Osteoblast (primary cell): ENCODE results near the gene PDZRN3. TPM values are rescaled to one million over a fixed set of nuclear protein-coding genes. Genes with fewer than 3 reads are reported as not detected.

ENCODE experiments used
- DNase-seq: peaks from one replicate; pipeline ENCODE4 v3.0.0; 2011; ENCODE audit warnings: low spot score, mixed read lengths; ENCODE audit not compliant: insufficient read length; ENCODE audit errors: missing footprints
- H2AFZ ChIP-seq: 2 replicates; pipeline ENCODE4 v1.6.0; 2011; ENCODE audit warnings: mild to moderate bottlenecking, low read length
- H3K27ac ChIP-seq: 2 replicates; pipeline ENCODE4 v1.5.1; 2011; ENCODE audit warnings: mild to moderate bottlenecking, low read depth, low read length, moderate library complexity
- H3K27me3 ChIP-seq: 2 replicates; pipeline ENCODE4 v1.6.0; 2012; ENCODE audit warnings: mild to moderate bottlenecking, control low read depth, inconsistent platforms, low read length, moderate library complexity; ENCODE audit not compliant: insufficient read depth
- H3K36me3 ChIP-seq: 2 replicates; pipeline ENCODE4 v1.5.1; 2011; ENCODE audit warnings: mild to moderate bottlenecking, low read length, control low read depth, moderate library complexity; ENCODE audit not compliant: insufficient read depth
- H3K4me1 ChIP-seq: 2 replicates; pipeline ENCODE4 v1.5.1; 2011; ENCODE audit warnings: mild to moderate bottlenecking, low read length, control low read depth, moderate library complexity; ENCODE audit not compliant: insufficient read depth
- H3K4me2 ChIP-seq: 2 replicates; pipeline ENCODE4 v1.6.0; 2011; ENCODE audit warnings: mild to moderate bottlenecking, low read length; ENCODE audit not compliant: insufficient read depth
- H3K4me3 ChIP-seq: fragments of 200-600 bp; sonication (generic); 3 replicates; pipeline ENCODE4 v1.5.1; 2012; ENCODE audit warnings: mild to moderate bottlenecking, low read length, inconsistent platforms; ENCODE audit not compliant: insufficient read depth
- H3K79me2 ChIP-seq: 2 replicates; pipeline ENCODE4 v1.6.0; 2012; ENCODE audit warnings: mild to moderate bottlenecking, low read length, control low read depth, inconsistent platforms; ENCODE audit not compliant: insufficient read depth
- H3K9me3 ChIP-seq: 2 replicates; pipeline ENCODE4 v1.5.1; 2011; ENCODE audit warnings: low read depth, low read length, control low read depth
- H4K20me1 ChIP-seq: 2 replicates; pipeline ENCODE4 v1.6.0; 2012; ENCODE audit warnings: mild to moderate bottlenecking, low read length, control low read depth; ENCODE audit not compliant: insufficient read depth
- CTCF ChIP-seq: IDR thresholded peaks from 2 replicates; pipeline ENCODE4 v1.5.1; 2011; ENCODE audit warnings: mild to moderate bottlenecking, low read depth, low read length, moderate library complexity; ENCODE audit errors: extremely low read depth
- total RNA-seq: library from RNA; depleted of rRNA; stranded (reverse); fragments of >200 nt; gene quantifications from 2 replicates; pipeline ENCODE4 v1.2.3, GENCODE V29; 2012

PDZRN3 gene
- total RNA-seq, 1 donor = 26.4 TPM

GRCh38 chr3:73361591-73361990, 263.1 kb downstream of the PDZRN3 start:
- Histone ChIP-seq H3K79me2 (no peaks in the 10 kb centered on the region), H3K4me3 (no peak overlapping the region), H3K4me1 (no peaks in the 10 kb centered on the region), H3K27me3 (no peaks in the 10 kb centered on the region), H2AFZ (no peak overlapping the region), H4K20me1 (no peaks in the 10 kb centered on the region), H3K4me2 (no peak overlapping the region), H3K27ac (no peak overlapping the region), H3K36me3 (no peaks in the 10 kb centered on the region), H3K9me3 (no peaks in the 10 kb centered on the region)
- no peak for TF ChIP-seq CTCF
- DNase-seq = no peak

DNA sequence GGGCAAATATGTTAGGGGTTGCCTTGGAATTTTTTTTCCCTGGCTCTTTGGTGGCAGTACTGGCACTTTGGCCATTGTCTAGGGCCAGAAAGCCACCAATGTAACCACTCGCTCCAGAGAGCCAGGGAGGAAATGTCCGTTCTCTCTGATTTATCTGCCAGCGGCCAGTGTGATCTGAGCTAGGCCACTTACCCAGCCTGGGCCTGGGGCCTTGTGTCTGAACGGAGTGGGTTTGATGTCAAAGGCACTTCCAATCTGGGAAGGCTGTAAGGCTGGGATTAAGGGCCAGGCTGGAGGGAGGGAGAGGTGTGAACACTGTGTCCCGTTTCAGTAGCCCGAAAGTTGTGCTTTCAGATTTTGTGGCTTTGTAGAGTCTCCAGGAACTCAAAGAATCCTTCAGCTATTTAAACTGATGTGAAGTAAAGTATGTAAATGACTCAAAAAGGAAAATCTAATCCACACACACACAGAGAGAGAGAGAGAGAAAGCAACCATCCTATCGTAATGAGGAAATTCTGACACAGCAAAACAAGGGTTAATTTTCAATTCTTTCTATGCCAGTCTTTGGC, 271.0 kb downstream of the PDZRN3 start:
- Histone ChIP-seq H3K4me1 (no peaks in the 10 kb centered on the region), H3K9me3 (no peaks in the 10 kb centered on the region), H3K27me3 (peaks cover 14% of the 10 kb centered on the region), H3K36me3 (no peaks in the 10 kb centered on the region), H3K27ac (no peak overlapping the region), H3K79me2 (no peaks in the 10 kb centered on the region), H4K20me1 (no peaks in the 10 kb centered on the region), H3K4me3 (no peak overlapping the region), H2AFZ (no peak overlapping the region), H3K4me2 (no peak overlapping the region)
- no peak for TF ChIP-seq CTCF
- no peak for DNase-seq

DNA sequence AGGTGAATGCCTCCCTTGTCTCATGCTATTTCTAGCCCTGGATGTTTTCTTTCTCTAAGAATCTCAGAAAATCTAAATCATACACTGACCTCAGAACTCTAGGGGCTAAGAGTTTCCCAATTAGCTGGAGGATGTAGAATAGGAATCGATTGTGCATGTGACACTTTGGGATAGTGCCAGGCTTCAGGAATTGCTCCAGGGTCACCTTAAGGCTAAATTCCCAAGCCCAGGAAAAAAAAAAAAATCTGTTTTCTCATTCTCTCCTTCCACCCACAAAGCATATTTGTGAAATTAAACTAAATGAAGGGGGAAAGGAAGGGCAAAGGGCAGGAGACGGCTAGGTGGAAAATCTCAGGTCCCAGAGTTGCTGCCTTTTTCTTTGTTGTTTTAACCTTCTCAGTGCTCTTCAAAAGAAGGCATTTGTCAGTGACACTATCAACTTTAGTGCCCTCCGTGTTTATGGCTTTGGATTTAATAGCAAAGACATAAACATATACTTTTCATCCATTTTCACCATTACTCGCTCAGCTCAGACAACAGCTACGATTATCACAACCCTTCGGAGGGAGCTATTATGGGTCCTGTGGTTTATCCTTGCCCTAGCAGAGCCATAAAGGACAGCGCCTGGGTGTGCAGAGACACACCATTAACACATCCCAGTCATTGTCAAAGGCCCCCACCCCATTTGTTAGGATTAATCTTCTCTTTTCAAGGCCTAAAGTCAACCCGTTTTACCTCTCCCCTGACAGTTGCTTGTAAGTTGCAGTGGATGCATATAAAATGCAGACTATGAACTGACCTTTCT, 271.7 kb downstream of the PDZRN3 start:
- DNase-seq = peak; percentile 31
- Histone ChIP-seq H3K27ac (no peak overlapping the region), H3K36me3 (no peaks in the 10 kb centered on the region), H3K4me1 (no peaks in the 10 kb centered on the region), H4K20me1 (no peaks in the 10 kb centered on the region), H3K79me2 (no peaks in the 10 kb centered on the region), H3K4me2 (no peak overlapping the region), H3K9me3 (no peaks in the 10 kb centered on the region), H2AFZ (no peak overlapping the region), H3K27me3 (peaks cover 15% of the 10 kb centered on the region), H3K4me3 (no peak overlapping the region)
- TF ChIP-seq CTCF = no peak

- no peak for DNase-seq
- Histone ChIP-seq H3K4me2 (no peak overlapping the region), H4K20me1 (no peaks in the 10 kb centered on the region), H3K4me1 (no peaks in the 10 kb centered on the region), H2AFZ (no peak overlapping the region), H3K79me2 (no peaks in the 10 kb centered on the region), H3K27me3 (peaks cover 15% of the 10 kb centered on the region), H3K27ac (no peak overlapping the region), H3K36me3 (no peaks in the 10 kb centered on the region), H3K9me3 (no peaks in the 10 kb centered on the region), H3K4me3 (no peak overlapping the region)
- no peak for TF ChIP-seq CTCF
These were observed 273.2 kb downstream of the PDZRN3 start for GRCh38 chr3:73351423-73352071.
